ENCODE results near the gene DRGX. TPM values are rescaled to one million over a fixed set of nuclear protein-coding genes. Genes with fewer than 3 reads are reported as not detected.

The DRGX gene
- total and polyA plus RNA-seq, 4 donors = 3.4 to 67.8 (median 40.3) TPM

- no peaks in the 10 kb centered on the region for H3K36me3 ChIP-seq (ENCODE audit: control insufficient read depth, insufficient read depth, low read length)
- H3K9me3 ChIP-seq (ENCODE audit: control insufficient read depth, insufficient read depth, low read length) = peaks cover 5% of the 10 kb centered on the region
- no peaks in the 10 kb centered on the region for H3K27me3 ChIP-seq (ENCODE audit: control insufficient read depth, insufficient read depth, low read length)
- no peaks in the 10 kb centered on the region for H3K4me1 ChIP-seq (ENCODE audit: control insufficient read depth, insufficient read depth, low read length)
- no peak overlapping the region for H3K4me3 ChIP-seq (ENCODE audit: low read depth, low read length)
- WGBS (ENCODE audit: insufficient coverage) = 97% methylated on average over 6 of the region's 9 CpGs
- H3K27ac ChIP-seq (ENCODE audit: low read depth, low read length) = no peak overlapping the region
- no peak for DNase-seq (ENCODE audit: low read depth in 4 of 6, low spot score in 6 of 6)
Measured at GRCh38 chr10:49426490-49427360, 30.8 kb upstream of the DRGX start.

- Histone ChIP-seq H3K36me3 (ENCODE audit: control insufficient read depth, insufficient read depth, low read length) (no peaks in the 10 kb centered on the region), H3K4me1 (ENCODE audit: control insufficient read depth, insufficient read depth, low read length) (no peaks in the 10 kb centered on the region), H3K27me3 (ENCODE audit: control insufficient read depth, insufficient read depth, low read length) (peaks cover 2% of the 10 kb centered on the region), H3K9me3 (ENCODE audit: control insufficient read depth, insufficient read depth, low read length) (no peaks in the 10 kb centered on the region), H3K27ac (ENCODE audit: low read depth, low read length) (no peak overlapping the region), H3K4me3 (ENCODE audit: low read depth, low read length) (no peak overlapping the region)
- 79% methylated on average over 5 of the region's 7 CpGs for WGBS (ENCODE audit: insufficient coverage)
- DNase-seq (ENCODE audit: low read depth in 4 of 6, low spot score in 6 of 6) = no peak
Measured at GRCh38 chr10:49419005-49419404, 23.1 kb upstream of the DRGX start.

- H3K27me3 ChIP-seq (ENCODE audit: control insufficient read depth, insufficient read depth, low read length) = peaks cover 2% of the 10 kb centered on the region
- H3K27ac ChIP-seq (ENCODE audit: low read depth, low read length) = no peak overlapping the region
- no peaks in the 10 kb centered on the region for H3K4me1 ChIP-seq (ENCODE audit: control insufficient read depth, insufficient read depth, low read length)
- DNase-seq (ENCODE audit: low read depth in 4 of 6, low spot score in 6 of 6) = no peak
- H3K36me3 ChIP-seq (ENCODE audit: control insufficient read depth, insufficient read depth, low read length) = no peaks in the 10 kb centered on the region
- no peak overlapping the region for H3K4me3 ChIP-seq (ENCODE audit: low read depth, low read length)
- no peaks in the 10 kb centered on the region for H3K9me3 ChIP-seq (ENCODE audit: control insufficient read depth, insufficient read depth, low read length)
- no CpG with 5 or more reads among the region's 2 CpGs for WGBS (ENCODE audit: insufficient coverage)
Measured at GRCh38 chr10:49418328-49418727, 22.4 kb upstream of the DRGX start.

GRCh38 chr10:49418053-49418326, 22.1 kb upstream of the DRGX start:
- WGBS (ENCODE audit: insufficient coverage) = 95% methylated on average over 4 of the region's 6 CpGs
- no peaks in the 10 kb centered on the region for H3K9me3 ChIP-seq (ENCODE audit: control insufficient read depth, insufficient read depth, low read length)
- no peaks in the 10 kb centered on the region for H3K4me1 ChIP-seq (ENCODE audit: control insufficient read depth, insufficient read depth, low read length)
- H3K27me3 ChIP-seq (ENCODE audit: control insufficient read depth, insufficient read depth, low read length) = peaks cover 2% of the 10 kb centered on the region
- DNase-seq (ENCODE audit: low read depth in 4 of 6, low spot score in 6 of 6) = no peak
- H3K36me3 ChIP-seq (ENCODE audit: control insufficient read depth, insufficient read depth, low read length) = no peaks in the 10 kb centered on the region
- no peak overlapping the region for H3K27ac ChIP-seq (ENCODE audit: low read depth, low read length)
- H3K4me3 ChIP-seq (ENCODE audit: low read depth, low read length) = no peak overlapping the region

- H3K27ac ChIP-seq (ENCODE audit: low read depth, low read length) = no peak overlapping the region
- peaks cover 2% of the 10 kb centered on the region for H3K27me3 ChIP-seq (ENCODE audit: control insufficient read depth, insufficient read depth, low read length)
- WGBS (ENCODE audit: insufficient coverage) = 79% methylated on average over 18 of the region's 29 CpGs
- no peak for DNase-seq (ENCODE audit: low read depth in 4 of 6, low spot score in 6 of 6)
- H3K36me3 ChIP-seq (ENCODE audit: control insufficient read depth, insufficient read depth, low read length) = no peaks in the 10 kb centered on the region
- no peak overlapping the region for H3K4me3 ChIP-seq (ENCODE audit: low read depth, low read length)
- H3K4me1 ChIP-seq (ENCODE audit: control insufficient read depth, insufficient read depth, low read length) = no peaks in the 10 kb centered on the region
- no peaks in the 10 kb centered on the region for H3K9me3 ChIP-seq (ENCODE audit: control insufficient read depth, insufficient read depth, low read length)
Measured at GRCh38 chr10:49417311-49418052, 21.6 kb upstream of the DRGX start.

- H3K4me3 ChIP-seq (ENCODE audit: low read depth, low read length) = no peak overlapping the region
- H3K4me1 ChIP-seq (ENCODE audit: control insufficient read depth, insufficient read depth, low read length) = peaks cover under 1% of the 10 kb centered on the region
- no peak overlapping the region for H3K27ac ChIP-seq (ENCODE audit: low read depth, low read length)
- H3K27me3 ChIP-seq (ENCODE audit: control insufficient read depth, insufficient read depth, low read length) = peaks cover 5% of the 10 kb centered on the region
- H3K36me3 ChIP-seq (ENCODE audit: control insufficient read depth, insufficient read depth, low read length) = no peaks in the 10 kb centered on the region
- no peak for DNase-seq (ENCODE audit: low read depth in 4 of 6, low spot score in 6 of 6)
- WGBS (ENCODE audit: insufficient coverage) = 100% methylated on average over 1 of the region's 2 CpGs
- H3K9me3 ChIP-seq (ENCODE audit: control insufficient read depth, insufficient read depth, low read length) = no peaks in the 10 kb centered on the region
Measured at GRCh38 chr10:49415846-49416245, 20.0 kb upstream of the DRGX start.

- no peak overlapping the region for H3K27ac ChIP-seq (ENCODE audit: low read depth, low read length)
- WGBS (ENCODE audit: insufficient coverage) = 92% methylated on average over 7 of the region's 7 CpGs
- H3K27me3 ChIP-seq (ENCODE audit: control insufficient read depth, insufficient read depth, low read length) = peaks cover 7% of the 10 kb centered on the region
- H3K9me3 ChIP-seq (ENCODE audit: control insufficient read depth, insufficient read depth, low read length) = no peaks in the 10 kb centered on the region
- no peak for DNase-seq (ENCODE audit: low read depth in 4 of 6, low spot score in 6 of 6)
- H3K4me1 ChIP-seq (ENCODE audit: control insufficient read depth, insufficient read depth, low read length) = peaks cover 7% of the 10 kb centered on the region
- no peak overlapping the region for H3K4me3 ChIP-seq (ENCODE audit: low read depth, low read length)
- no peaks in the 10 kb centered on the region for H3K36me3 ChIP-seq (ENCODE audit: control insufficient read depth, insufficient read depth, low read length)
Measured at GRCh38 chr10:49415109-49415508, 19.2 kb upstream of the DRGX start.

GRCh38 chr10:49414496-49414895, 18.6 kb upstream of the DRGX start:
- Histone ChIP-seq H3K4me1 (ENCODE audit: control insufficient read depth, insufficient read depth, low read length) (peaks cover 9% of the 10 kb centered on the region), H3K27me3 (ENCODE audit: control insufficient read depth, insufficient read depth, low read length) (peaks cover 7% of the 10 kb centered on the region), H3K36me3 (ENCODE audit: control insufficient read depth, insufficient read depth, low read length) (no peaks in the 10 kb centered on the region), H3K9me3 (ENCODE audit: control insufficient read depth, insufficient read depth, low read length) (no peaks in the 10 kb centered on the region), H3K4me3 (ENCODE audit: low read depth, low read length) (no peak overlapping the region), H3K27ac (ENCODE audit: low read depth, low read length) (no peak overlapping the region)
- no peak for DNase-seq (ENCODE audit: low read depth in 4 of 6, low spot score in 6 of 6)
- WGBS (ENCODE audit: insufficient coverage) = 100% methylated on average over 1 of the region's 2 CpGs

- Histone ChIP-seq H3K4me1 (ENCODE audit: control insufficient read depth, insufficient read depth, low read length) (peaks cover 9% of the 10 kb centered on the region), H3K9me3 (ENCODE audit: control insufficient read depth, insufficient read depth, low read length) (no peaks in the 10 kb centered on the region), H3K27ac (ENCODE audit: low read depth, low read length) (no peak overlapping the region), H3K27me3 (ENCODE audit: control insufficient read depth, insufficient read depth, low read length) (peaks cover 7% of the 10 kb centered on the region), H3K4me3 (ENCODE audit: low read depth, low read length) (no peak overlapping the region), H3K36me3 (ENCODE audit: control insufficient read depth, insufficient read depth, low read length) (no peaks in the 10 kb centered on the region)
- no peak for DNase-seq (ENCODE audit: low read depth in 4 of 6, low spot score in 6 of 6)
- WGBS (ENCODE audit: insufficient coverage) = 97% methylated on average over 3 of the region's 4 CpGs
Measured at GRCh38 chr10:49412571-49412970, 16.7 kb upstream of the DRGX start.
